Gastroesophageal sphincter (tissue), 4 donors: ENCODE results near the gene ANAPC16. TPM values are rescaled to one million over a fixed set of nuclear protein-coding genes. Genes with fewer than 3 reads are reported as not detected.

ENCODE experiments used
- ATAC-seq: fragments of 150-250 bp; one replicate; pipeline ENCODE4 v1.9.1; 2016; ENCODE audit warnings: mild to moderate bottlenecking, moderate library complexity
- H3K27ac ChIP-seq, 4 donors: fragments of 200-600 bp; sonication (generic) in 3 of 4; 1 replicate in 3 of 4; 2 replicates in 1 of 4; pipeline ENCODE4 v1.5.1; 2016 to 2019
- H3K27me3 ChIP-seq: fragments of 200-600 bp; sonication (generic); one replicate; pipeline ENCODE4 v1.5.1; 2019
- H3K36me3 ChIP-seq, 2 donors: fragments of 200-600 bp; sonication (generic); one replicate each; pipeline ENCODE4 v1.5.1; 2019; ENCODE audit warnings: control low read depth in 1 of 2
- H3K4me1 ChIP-seq, 3 donors: fragments of 200-600 bp; sonication (generic); 1 replicate in 2 of 3; 2 replicates in 1 of 3; pipeline ENCODE4 v1.5.1; 2016 to 2019; ENCODE audit warnings: control low read depth in 2 of 3
- H3K4me3 ChIP-seq, 2 donors: fragments of 200-600 bp; sonication (generic); one replicate each; pipeline ENCODE4 v1.5.1; 2019; ENCODE audit warnings: mild to moderate bottlenecking in 1 of 2, moderate library complexity in 1 of 2
- H3K9me3 ChIP-seq, 3 donors: fragments of 200-600 bp; sonication (generic); one replicate each; pipeline ENCODE4 v1.5.1; 2017 to 2019; ENCODE audit warnings: control low read depth in 2 of 3
- POLR2A ChIP-seq, 2 donors: fragments of 450-650 bp; IDR thresholded peaks; one replicate each; pipeline ENCODE4 v1.6.1; 2017; ENCODE audit warnings: antibody characterized with exemption in 2 of 2, mild to moderate bottlenecking in 2 of 2, moderate library complexity in 1 of 2
- POLR2AphosphoS5 ChIP-seq: sonication (generic); formaldehyde crosslinking; IDR thresholded peaks from one replicate; pipeline ENCODE4 v1.6.1; 2017; ENCODE audit warnings: antibody characterized with exemption
- WGBS, 2 donors: methylation state at CpG; one replicate each; pipeline ENCODE4 v1.1.5; 2018; ENCODE audit warnings: low coverage in 1 of 2; 5-methylcytosine and 5-hydroxymethylcytosine counted together
- small RNA-seq, 4 donors: library from RNA; depleted of rRNA; stranded (forward); fragments of <200 nt; gene quantifications; one replicate each; pipeline ENCODE3, GENCODE V24; 2016
- total RNA-seq, 4 donors: library from RNA; depleted of rRNA; stranded (reverse); fragments of >200 nt; gene quantifications; one replicate each; pipeline ENCODE4 v1.1.0, GENCODE V29; 2016

The ANAPC16 gene
- total RNA-seq, 4 donors from 2014 or later = 133 to 196 (median 156) TPM

GRCh38 chr10:72283131-72283530, 67.3 kb downstream of the ANAPC16 start:
- Histone ChIP-seq H3K27me3 (no peaks in the 10 kb centered on the region), H3K4me1 (peaks cover 0 to 10% (median 0%) of the 10 kb centered on the region in 3 donors), H3K9me3 (no peaks in the 10 kb centered on the region), H3K4me3 (no peak overlapping the region), H3K36me3 (no peaks in the 10 kb centered on the region), H3K27ac (no peak overlapping the region)
- WGBS, 2 donors = 66 to 100% methylated on average over 2 to 3 of the region's 3 CpGs
- no peak for TF ChIP-seq POLR2AphosphoS5
- no peak for TF ChIP-seq POLR2A (IDR thresholded peaks at IDR 0.05)
- no peak for ATAC-seq

Small RNA genes lying within 50 kb of the gene (small RNA-seq; reads per million reads assigned to genes)
- gene RF00019 (0 reads per million in 4 donors), gene RF00340 (0 reads per million in 4 donors)

Other genes starting within 250 kb of the ANAPC16 start
- 1 to 10 TPM; 6.2 to 9.2 (median 7.9) TPM for gene SPOCK2, start 127.5 kb upstream of the ANAPC16 start, total RNA-seq
- 10 to 100 TPM; 24.4 to 42.4 (median 35.2) TPM for gene ASCC1, start 264 bp downstream of the ANAPC16 start, total RNA-seq
- 100 to 1,000 TPM; 129 to 189 (median 133) TPM for gene DDIT4, start 57.9 kb downstream of the ANAPC16 start, total RNA-seq
- 10 to 100 TPM; 28.6 to 43.0 (median 33.4) TPM for gene DNAJB12, start 138.9 kb downstream of the ANAPC16 start, total RNA-seq